ENCODE results near the gene NR6A1. TPM values are rescaled to one million over a fixed set of nuclear protein-coding genes. Genes with fewer than 3 reads are reported as not detected.

The NR6A1 gene
- total RNA-seq, 1 donor from 2014 or later, result 1.2 TPM

DNA sequence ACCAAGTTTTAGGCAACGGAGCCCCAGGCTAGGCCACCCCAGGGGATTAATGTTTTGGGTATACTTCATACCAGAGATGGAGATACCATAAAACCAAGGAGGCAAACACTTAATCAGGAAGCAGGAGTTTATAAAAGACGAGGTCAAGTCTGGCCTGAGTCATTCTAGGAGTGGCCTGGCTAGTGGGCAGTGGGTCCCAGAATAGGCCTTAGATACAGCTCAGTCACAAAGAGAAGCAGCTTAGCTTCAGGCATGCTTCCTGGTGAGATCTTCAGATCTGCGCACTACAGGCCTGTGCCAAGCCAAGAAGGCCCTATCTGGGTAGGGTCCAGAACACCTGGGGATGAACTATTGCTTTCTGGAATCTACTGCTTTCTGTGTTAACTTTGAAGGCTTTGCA lies 243.3 kb downstream of the NR6A1 start:
- intact Hi-C loops (cut with DNase I), result no loop called here
- DNase-seq (ENCODE audit: extremely low spot score in 2 of 2), result no peak
- Histone ChIP-seq H3K4me3 (no peak overlapping the region), H3K9me3 (no peaks in the 10 kb centered on the region), H3K36me3 (no peaks in the 10 kb centered on the region), H3K27me3 (no peaks in the 10 kb centered on the region), H3K27ac (no peak overlapping the region), H3K4me1 (no peaks in the 10 kb centered on the region)
- TF ChIP-seq, protein P1, sequence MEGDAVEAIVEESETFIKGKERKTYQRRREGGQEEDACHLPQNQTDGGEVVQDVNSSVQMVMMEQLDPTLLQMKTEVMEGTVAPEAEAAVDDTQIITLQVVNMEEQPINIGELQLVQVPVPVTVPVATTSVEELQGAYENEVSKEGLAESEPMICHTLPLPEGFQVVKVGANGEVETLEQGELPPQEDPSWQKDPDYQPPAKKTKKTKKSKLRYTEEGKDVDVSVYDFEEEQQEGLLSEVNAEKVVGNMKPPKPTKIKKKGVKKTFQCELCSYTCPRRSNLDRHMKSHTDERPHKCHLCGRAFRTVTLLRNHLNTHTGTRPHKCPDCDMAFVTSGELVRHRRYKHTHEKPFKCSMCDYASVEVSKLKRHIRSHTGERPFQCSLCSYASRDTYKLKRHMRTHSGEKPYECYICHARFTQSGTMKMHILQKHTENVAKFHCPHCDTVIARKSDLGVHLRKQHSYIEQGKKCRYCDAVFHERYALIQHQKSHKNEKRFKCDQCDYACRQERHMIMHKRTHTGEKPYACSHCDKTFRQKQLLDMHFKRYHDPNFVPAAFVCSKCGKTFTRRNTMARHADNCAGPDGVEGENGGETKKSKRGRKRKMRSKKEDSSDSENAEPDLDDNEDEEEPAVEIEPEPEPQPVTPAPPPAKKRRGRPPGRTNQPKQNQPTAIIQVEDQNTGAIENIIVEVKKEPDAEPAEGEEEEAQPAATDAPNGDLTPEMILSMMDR (IDR thresholded peaks at IDR 0.05), result no peak
- no peak for TF ChIP-seq POLR2AphosphoS5 (IDR thresholded peaks at IDR 0.05; ENCODE audit: insufficient read depth in 1 of 2, low read depth in 1 of 2)
- no peak for TF ChIP-seq POLR2A (IDR thresholded peaks at IDR 0.05)

DNA sequence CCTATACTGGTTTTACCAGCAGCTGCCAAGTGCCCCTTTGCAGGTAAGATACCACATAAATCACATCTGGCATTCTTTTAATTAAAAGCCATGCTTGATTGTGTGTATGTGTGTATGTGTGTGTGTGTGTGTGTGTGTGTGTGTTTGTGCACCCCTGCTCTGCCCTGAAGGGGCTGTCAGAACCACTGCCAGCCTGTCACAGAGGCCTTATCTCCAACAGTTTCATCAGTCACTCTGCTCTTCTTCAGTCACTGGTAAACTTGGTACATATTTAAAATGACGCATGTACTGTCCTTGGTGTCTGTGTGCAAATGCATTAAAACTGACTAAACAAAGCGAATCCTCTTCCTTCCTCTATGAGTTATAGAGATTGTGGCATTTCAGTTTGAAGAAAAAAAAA lies 244.9 kb downstream of the NR6A1 start:
- H3K4me1 ChIP-seq, result no peaks in the 10 kb centered on the region
- TF ChIP-seq, protein P1 (IDR thresholded peaks at IDR 0.05), result no peak
- no peak for TF ChIP-seq POLR2A (IDR thresholded peaks at IDR 0.05)
- no peak for TF ChIP-seq POLR2AphosphoS5 (IDR thresholded peaks at IDR 0.05; ENCODE audit: insufficient read depth in 1 of 2, low read depth in 1 of 2)
- intact Hi-C loops (cut with DNase I), result no loop called here
- no peaks in the 10 kb centered on the region for H3K27me3 ChIP-seq
- no peak overlapping the region for H3K27ac ChIP-seq
- H3K4me3 ChIP-seq, result no peak overlapping the region
- H3K36me3 ChIP-seq, result no peaks in the 10 kb centered on the region
- no peaks in the 10 kb centered on the region for H3K9me3 ChIP-seq
- no peak for DNase-seq (ENCODE audit: extremely low spot score in 2 of 2)

DNA sequence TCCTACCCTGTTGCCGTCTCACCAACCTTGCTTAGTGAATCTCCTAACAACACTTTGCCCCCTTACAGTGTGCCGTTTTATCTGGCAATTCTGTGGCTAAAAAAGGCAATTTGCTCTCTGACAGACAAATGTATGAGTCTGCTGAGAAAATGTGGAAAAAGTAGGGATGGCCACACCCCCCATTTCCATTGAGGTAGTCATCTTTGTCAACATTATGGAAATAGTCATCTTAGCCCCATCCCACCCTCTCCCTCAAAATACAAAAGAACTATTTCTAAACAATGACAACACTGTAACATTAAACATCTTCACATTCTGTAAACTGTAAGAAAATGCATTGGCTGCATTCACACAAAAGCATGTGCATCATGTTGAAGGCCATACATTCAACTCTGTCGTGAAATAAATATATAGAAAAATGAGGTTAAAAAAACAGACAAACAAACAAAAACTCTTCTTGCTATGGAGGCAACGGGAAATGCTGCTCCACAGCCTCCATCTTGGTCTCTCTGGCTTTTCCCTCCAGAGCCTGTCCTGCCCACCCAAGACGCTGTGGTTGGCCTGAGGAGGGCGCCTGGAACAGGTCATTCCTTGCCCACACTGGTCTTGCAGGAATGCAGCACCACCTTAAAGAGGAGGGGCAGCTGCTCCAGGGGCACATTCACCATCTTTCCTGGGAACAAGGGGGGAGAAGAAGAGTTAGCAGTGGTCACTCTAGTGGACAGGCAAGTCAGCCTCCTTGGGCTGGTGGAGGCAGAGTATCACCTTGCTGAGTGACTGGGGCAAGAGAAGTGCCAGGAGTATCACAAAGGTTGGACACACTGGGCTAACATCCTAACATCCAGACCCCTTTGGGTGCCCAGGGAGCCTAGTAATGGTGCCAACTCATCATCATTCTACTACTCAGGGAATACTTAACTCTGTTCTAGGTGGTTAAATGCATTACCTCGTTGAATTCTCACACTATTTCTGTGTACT lies 248.7 kb downstream of the NR6A1 start:
- Histone ChIP-seq H3K27ac (no peak overlapping the region), H3K27me3 (no peaks in the 10 kb centered on the region), H3K9me3 (no peaks in the 10 kb centered on the region), H3K4me3 (no peak overlapping the region), H3K36me3 (no peaks in the 10 kb centered on the region), H3K4me1 (no peaks in the 10 kb centered on the region)
- TF ChIP-seq, protein P1 (IDR thresholded peaks at IDR 0.05), result no peak
- TF ChIP-seq POLR2AphosphoS5 (IDR thresholded peaks at IDR 0.05; ENCODE audit: insufficient read depth in 1 of 2, low read depth in 1 of 2) (no peak), POLR2A (IDR thresholded peaks at IDR 0.05) (no peak)
- DNase-seq (ENCODE audit: extremely low spot score in 2 of 2), result no peak
- intact Hi-C loops (cut with DNase I), result no loop called here

DNA sequence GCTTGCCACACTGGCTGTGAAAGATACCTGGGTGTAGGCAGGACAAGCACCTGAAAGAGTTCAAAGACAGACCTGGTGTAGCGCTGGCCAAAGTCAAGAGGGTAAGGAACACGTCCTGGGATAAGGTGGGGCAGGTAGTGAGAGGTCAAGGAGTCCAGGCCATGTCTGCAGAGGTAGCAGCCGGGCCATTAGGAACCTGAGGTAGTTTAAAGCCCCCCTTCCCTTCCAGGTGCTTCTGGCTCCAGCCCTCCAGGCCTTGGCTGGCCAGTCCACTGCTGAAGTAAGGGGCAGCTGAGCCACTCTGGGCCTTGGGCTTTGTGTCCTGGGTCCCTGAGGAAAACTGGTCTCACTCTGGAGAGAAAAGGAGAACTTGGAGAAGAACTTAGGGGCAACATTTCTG lies 250.0 kb downstream of the NR6A1 start:
- H3K4me1 ChIP-seq, result no peaks in the 10 kb centered on the region
- intact Hi-C loops (cut with DNase I), result no loop called here
- H3K27ac ChIP-seq, result no peak overlapping the region
- no peaks in the 10 kb centered on the region for H3K27me3 ChIP-seq
- H3K9me3 ChIP-seq, result no peaks in the 10 kb centered on the region
- H3K4me3 ChIP-seq, result no peak overlapping the region
- no peaks in the 10 kb centered on the region for H3K36me3 ChIP-seq
- DNase-seq (ENCODE audit: extremely low spot score in 2 of 2), result no peak
- TF ChIP-seq, protein P1 (IDR thresholded peaks at IDR 0.05), result no peak
- TF ChIP-seq POLR2A (IDR thresholded peaks at IDR 0.05) (no peak), POLR2AphosphoS5 (IDR thresholded peaks at IDR 0.05; ENCODE audit: insufficient read depth in 1 of 2, low read depth in 1 of 2) (no peak)

DNA sequence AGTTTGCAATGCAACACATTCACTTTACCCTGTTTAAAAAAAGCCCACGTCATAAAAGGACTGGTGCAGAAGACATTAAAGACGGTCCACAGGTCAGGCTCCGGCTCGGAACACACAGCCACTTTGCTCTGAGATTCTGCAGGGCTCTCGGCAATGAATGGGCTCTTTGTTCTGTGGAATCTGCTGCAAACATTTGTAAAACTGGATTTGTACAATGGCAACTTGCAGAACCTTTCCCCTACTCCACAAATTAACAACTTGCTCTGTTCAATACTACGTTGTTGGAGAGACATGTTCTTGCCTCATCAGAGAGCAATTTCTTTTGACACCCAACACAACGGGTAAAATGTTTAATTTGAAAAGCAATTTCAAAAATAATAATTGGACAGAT lies 250.9 kb downstream of the NR6A1 start:
- no peaks in the 10 kb centered on the region for H3K27me3 ChIP-seq
- no peaks in the 10 kb centered on the region for H3K4me1 ChIP-seq
- TF ChIP-seq, protein P1 (IDR thresholded peaks at IDR 0.05), result no peak
- no peak for TF ChIP-seq POLR2A (IDR thresholded peaks at IDR 0.05)
- TF ChIP-seq POLR2AphosphoS5 (IDR thresholded peaks at IDR 0.05; ENCODE audit: insufficient read depth in 1 of 2, low read depth in 1 of 2), result no peak
- DNase-seq (ENCODE audit: extremely low spot score in 2 of 2), result no peak
- H3K27ac ChIP-seq, result no peak overlapping the region
- intact Hi-C loops (cut with DNase I), result no loop called here
- no peak overlapping the region for H3K4me3 ChIP-seq
- no peaks in the 10 kb centered on the region for H3K9me3 ChIP-seq
- no peaks in the 10 kb centered on the region for H3K36me3 ChIP-seq
